NCI-H1930 (cell line): ENCODE data around the gene FKBP1A.

Experiments used
- DNase-seq, 2 experiments: peaks; one replicate each; lab custom pipeline; 2025; lab: John Stamatoyannopoulos, UW

FKBP1A gene

DNA sequence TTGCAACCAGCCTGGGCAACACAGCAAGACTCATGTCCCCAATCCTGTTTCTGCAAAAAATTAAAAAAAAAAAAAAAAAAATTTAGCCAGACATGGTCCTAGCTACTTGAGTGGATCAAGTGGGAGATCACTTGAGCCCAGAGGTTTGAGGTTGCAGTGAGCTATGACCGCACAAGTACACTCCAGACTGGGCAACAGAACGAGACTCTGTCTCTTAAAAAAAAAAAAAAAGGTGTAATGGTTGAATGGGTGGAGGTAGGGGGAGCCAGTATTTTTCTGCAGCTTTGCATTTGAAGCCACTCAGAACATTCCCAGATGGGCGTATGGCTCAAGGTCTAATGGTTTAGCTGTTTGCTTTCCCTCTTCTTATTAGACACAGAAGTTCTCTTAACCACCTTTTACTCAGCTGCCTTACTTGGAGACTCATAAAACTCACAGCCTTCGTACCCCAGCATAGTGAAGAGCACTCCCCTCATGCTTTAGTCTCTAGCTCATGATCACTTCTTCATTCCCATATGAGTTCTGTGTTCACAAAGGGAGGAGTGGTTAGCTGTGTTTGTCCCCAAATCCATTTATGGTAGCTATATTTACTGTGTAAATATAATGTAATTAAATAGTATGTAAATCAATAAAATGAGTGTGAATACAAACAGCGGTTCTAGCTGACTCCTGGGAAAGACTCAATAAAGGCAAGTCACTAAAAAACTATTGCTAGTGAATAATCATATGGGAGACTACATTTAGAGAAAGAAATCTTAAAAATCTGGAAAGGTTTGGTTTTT lies 9.0 kb downstream of the FKBP1A start:
- no peak for DNase-seq

DNA sequence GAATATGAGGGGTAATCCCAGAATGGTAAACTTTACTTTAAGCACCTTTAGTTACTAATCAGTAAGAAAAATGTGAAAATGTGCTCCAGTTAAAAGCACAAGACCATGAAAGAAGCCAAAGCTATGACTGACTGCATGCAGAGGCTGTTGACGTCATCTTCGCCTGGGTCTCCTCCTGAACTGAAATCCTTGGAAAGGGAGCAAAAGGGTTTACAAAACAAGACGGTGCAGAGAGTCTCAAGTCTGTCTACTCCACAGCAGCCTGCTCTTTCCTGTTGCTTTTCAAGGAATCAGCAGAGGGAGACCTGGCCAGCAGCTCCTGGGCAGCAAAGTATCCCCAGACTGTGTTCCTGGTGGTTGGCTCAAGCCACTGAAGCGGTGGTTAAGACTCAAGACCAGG lies 10.2 kb downstream of the FKBP1A start:
- DNase-seq = no peak

DNA sequence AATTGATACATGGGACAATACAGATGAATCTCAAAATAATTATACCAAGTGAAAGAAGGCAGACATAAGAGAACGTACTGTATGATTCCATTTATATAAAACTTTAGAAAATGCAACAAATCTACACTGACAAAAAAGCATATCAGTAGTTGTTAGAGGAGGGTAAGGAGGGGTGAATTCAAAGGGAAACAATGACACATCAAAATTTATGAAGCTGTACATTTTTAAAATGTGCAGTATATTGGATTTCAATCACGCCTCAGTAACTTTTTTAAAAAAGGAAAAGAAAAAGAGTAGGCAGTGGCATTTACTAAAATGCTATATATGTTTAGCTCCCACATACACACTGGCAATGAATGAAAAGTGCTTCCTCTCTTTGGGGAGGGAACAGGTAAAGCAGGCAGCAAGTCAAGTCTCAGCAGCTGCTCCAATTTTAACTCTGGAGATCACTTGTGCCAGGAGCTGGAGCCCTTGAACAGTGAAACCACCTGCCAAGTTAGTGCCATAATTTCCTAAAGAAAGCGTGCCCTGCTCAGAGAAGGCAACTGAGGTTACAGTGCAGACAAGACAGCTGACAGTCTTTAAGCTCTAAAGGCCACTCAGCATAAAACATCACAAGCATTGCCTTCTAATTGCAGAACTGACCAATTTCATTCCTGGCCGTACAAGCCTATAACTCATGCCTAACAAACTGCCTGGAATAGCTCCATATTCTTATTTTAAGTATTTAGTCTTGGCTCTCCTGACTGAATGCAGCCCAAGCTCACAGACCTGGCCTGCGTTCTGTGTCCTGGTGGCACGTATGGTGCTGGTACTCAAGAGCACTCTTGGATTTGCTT lies 10.9 kb downstream of the FKBP1A start:
- DNase-seq = no peak

DNA sequence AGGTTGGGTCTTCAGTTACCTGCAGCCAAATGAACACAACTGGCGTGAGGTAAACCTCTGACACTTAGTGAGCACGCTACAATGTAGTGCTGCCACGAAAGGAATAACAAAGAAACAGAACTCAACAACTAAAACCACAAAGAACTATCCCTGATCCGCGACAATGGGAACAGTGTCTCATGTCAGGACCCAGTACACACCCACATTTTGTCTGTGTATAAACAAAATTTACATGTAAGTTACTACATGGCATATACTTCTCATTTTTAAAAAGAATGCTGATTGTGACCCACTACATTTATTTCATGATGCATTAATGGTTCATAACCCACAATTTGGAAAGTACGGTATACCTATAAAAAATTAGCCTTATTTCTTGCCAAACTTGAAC lies 14.1 kb downstream of the FKBP1A start:
- DNase-seq = no peak

DNA sequence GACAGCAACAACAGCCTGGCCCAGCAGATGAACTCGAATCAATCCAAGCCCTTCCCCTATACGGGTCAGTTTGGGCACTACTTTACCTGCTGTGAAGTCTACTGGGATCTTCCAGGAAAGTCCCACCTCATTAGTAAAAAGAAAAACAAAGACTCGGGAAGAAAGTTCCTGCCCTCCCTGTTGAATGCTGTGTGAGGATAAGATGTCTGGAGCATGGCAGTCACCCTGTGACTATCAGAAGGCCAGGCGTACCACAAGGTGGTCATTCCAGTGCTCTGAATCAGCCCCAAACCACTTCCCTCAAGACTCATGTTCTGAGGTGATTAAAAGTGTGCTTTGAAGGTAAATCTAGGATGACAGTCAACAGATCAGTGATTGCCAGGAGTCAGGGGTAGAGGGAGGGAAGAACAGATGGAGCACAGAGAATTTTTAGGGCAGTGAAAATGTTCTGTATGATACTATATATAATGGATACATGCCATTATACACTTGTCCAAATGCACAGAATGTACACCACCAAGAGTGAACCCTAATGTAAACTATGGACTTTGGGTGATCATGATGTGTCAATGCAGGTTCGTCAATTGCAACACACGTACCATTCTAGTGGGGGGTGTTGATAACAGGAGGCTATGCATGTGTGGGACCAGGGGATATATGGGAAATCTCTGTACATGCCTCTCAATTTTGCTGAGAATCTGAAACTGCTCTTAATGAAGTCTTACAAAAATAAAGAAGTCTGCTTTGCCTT lies 14.7 kb downstream of the FKBP1A start:
- DNase-seq = no peak

DNA sequence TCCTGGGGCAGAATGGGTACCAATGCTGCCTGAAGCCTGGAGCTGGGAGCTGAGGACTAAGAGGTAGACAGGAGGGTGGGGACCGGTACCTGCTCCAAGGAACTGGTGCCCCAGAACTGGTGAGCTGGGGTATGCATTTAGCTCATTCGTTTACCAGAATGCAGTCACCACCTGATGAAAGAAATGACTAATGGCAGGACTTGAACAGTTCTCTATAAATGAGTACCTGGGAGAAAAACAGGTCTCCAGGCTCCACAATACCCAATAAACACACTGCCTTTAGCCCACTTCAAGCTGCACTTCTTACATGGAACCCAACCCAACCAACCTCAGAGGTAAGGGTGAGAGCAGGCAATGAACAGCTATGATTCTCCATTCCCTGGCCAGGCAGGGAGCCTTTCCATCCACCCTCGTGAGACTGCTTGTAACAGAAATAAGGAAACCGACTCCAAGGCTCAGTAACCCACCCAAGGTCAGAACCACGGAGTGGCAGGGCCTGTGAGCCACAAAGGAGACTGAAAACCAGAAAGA lies 15.4 kb downstream of the FKBP1A start:
- DNase-seq = no peak

DNA sequence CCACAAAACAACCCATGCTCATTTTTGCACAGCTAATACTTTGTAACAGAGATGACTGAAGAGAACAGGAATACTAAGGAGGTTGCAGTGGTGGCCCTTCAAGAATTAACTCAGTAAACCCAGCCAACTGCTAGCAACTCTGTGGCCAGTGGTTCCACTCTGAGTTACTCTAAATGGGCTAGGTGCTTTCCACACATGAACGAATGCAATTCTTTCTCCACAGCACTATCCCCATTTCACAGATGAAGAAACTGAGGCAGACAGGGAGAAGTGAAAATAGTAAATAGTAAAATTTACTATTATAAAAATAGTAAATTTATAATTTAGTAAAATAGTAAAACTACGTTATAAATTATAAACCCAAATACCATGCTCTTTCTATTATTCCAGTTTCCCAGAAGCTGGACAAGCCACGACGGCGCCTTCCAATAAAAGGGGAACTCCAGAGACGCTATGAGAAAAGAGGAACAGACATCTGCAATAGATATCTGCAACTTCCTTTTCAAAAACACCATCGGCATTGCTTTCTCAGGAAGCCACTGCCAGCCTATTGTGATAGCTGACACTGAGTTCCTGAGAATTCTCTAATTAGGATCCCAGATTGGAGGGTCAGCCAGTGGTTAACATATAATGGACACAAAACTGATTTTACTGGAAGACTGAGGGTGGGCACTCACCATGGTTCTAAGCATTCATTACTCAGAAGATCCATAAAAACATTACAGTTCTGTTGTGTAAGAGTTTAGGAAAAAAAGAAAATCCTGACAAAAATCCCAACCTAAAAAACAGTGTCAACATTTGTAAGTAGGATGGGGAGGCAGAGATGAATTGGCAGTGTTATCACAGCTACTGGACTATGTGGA lies 16.2 kb downstream of the FKBP1A start:
- DNase-seq = no peak

DNA sequence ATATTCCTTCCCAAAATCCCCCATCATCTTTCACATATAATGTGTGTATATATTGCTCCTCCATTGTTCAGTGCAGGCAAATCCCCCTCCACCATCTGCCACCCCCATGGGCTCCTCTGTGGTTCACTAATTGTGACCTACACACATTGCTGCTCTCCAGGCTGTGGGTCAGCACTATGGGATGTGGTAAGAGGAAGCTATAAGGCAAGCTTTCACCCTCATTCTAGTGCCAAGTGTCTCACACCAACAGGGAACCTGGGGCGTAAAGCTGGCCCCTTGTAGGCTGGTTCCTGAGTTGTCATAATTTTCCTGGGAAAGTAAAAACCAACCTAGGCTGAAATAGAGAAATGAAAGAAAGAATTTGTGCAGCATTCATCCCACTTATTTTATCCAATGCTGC lies 16.8 kb downstream of the FKBP1A start:
- no peak for DNase-seq

DNA sequence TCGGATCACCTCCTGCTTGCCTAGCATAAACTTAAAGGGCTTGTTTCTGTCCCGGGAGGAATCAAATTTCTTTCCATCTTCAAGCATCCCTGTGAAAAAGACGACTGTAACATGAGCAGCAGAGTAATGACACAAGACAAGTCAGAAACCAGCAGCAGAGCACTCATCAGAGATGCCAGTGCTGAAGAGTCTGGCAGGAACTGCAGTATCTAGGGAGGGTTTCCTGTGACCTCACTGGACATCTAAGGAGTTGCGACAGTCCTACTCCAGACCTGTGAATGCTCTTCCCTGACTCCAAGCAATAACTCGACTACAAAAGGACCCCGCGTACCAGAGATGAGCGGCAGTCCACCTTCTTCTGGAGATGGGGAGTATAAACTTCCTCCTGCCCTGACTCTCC lies 17.3 kb downstream of the FKBP1A start:
- DNase-seq = no peak

DNA sequence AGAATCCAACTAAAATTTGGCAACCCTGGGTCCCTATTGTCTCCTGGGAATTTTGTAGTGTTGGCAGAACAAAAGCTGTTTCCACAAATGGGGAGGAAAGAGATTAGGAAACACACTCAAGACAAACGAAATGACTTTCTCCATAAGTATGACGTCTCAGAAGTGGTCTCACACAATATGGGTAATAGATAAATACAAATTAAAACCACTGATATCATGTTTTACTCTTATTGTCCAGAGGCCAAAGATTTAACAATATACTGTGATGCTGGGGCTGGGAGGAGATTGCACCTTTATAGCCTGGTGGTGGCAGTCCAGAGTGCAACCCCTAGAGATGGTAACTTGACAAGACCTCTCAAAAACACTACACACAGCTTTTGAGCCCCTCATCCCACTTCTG lies 18.6 kb downstream of the FKBP1A start:
- DNase-seq = no peak

DNA sequence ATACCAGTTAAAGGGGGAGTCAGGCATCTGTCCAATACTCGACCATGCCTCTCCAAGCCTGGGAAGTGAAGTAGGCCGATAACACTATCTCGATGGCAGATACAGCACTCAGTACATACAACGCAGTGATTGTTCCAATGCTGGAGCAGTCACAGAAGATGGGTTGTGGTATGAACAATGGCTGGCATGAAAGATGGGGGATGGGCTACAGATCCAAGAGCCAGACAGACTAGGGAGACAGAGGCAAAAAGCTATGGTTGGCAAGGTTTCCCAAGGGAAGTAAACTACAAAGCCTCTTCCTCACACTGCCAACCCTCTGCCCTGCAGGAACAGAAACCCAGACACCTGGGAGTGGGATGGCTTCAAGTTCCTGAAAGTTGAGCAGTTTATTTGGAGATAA lies 19.2 kb downstream of the FKBP1A start:
- DNase-seq = no peak

DNA sequence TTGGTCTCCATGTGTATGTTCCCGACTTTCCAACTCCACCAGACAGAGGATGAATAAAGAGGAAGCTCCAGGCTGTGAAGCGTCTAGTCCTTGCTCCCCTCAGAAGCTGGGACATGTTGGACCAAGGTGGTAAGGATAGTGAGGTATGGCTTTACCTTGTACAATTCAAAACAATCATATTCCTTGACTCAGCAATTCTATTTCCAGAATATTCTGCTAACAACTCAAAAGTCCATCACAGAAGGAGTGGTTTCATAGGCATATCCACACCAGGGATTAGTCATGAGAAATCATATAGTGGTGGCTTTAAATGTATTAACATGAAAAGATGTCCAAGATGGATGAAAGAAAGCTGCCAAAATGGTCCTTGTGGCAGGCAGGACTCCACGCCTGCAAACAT lies 19.8 kb downstream of the FKBP1A start:
- DNase-seq = no peak

DNA sequence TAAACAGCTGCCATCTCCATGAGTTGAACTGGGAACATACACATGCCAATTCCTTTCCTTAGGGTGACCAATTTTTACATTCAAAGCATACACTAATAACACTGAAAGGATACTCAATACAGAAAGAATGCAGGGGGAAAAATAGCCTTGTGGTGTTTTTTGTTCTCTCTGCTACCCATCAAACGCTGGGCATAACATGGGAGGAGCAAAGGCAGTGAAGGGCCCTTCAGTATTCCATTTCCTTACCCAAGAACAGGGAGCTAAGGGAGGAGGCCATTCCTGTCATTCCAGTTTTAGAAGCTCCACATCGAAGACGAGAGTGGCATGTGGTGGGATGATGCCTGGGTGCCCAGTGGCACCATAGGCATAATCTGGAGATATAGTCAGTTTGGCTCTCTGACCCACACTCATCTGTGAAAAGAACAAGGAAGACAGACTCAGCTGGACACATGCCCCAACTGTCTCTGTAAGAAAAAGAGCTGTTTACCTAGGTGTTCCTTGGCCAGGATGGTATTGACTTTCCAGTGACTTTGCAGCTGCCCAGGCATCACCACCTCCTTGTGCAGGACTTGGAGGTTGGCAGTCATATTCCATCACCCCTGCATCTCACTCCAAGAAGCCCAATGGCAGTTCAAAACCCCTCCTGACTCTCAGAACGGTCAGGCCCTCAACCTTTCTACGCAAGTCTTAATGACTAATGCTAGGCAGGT lies 20.9 kb downstream of the FKBP1A start:
- DNase-seq = no peak

DNA sequence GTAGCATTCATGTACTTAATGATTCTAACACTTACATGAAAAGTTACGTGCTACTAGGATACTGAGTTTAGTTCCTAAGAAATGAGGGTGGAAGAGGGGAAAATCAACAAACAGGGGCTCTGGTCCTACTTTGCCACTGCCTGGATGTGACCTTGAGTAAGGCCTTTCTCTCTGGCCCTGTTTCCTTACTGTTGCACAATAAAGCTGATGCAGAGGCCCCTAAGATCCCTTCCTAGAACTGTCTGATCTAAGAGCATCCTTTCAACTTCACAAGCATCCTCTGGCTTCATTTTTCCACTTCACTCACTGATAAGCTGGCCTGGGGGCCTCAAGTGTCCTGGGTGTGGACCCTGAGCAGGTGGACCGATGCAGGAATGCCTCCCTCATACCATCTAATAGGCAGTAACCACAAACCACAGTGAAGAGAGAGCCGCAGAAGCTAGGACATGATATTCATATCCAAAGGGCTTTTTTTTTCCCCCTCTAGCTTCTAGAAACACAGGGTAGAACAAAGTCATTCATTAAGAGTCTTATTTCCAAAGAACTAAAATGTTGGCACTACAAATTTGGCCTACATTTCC lies 21.6 kb downstream of the FKBP1A start:
- no peak for DNase-seq

DNA sequence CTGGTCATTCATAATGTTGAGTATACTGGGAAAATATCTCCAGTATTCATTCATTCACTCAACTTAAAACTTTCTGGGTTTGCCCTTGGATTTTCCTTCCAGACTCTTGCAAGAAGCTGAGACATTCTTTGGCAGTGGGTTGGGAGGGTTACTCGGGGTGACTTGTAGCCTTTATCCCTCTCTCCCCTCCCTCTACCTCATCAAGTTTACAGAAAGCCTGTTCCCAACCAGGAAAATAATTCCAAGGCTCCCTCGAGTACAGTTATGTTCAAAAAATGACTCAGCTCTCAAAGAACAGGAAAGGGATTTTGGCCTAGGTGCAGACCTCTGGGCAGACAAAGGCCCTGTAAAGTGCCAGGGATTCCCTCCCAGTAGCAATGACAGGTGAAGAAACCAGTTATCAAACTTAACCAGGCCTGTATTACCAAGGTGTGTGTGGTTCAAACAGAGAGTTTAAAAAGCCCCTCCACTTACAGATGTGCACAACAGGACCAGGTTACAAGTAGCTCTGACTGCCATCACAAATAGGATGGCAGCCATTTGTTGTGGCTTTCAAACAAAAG lies 22.2 kb downstream of the FKBP1A start:
- DNase-seq = no peak

DNA sequence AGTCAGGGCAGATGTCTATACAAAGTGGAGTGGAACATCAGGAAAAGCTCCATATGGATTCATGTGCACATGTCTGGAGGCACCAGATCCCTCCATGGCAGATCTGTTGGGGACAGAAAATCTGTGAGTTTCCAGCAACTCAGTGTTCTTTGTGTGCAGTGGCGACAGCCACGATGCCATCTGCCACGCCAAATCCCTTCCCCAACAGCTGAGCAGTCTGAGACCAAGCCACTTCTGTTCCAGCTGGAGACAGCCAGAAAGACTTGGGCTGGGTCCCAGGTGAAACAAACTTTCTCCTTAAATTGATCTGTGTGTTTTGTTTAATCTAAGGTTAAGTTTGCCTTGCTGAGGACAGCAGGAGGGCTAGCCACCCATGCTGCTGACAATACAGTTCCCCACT lies 22.9 kb downstream of the FKBP1A start:
- DNase-seq = no peak

DNA sequence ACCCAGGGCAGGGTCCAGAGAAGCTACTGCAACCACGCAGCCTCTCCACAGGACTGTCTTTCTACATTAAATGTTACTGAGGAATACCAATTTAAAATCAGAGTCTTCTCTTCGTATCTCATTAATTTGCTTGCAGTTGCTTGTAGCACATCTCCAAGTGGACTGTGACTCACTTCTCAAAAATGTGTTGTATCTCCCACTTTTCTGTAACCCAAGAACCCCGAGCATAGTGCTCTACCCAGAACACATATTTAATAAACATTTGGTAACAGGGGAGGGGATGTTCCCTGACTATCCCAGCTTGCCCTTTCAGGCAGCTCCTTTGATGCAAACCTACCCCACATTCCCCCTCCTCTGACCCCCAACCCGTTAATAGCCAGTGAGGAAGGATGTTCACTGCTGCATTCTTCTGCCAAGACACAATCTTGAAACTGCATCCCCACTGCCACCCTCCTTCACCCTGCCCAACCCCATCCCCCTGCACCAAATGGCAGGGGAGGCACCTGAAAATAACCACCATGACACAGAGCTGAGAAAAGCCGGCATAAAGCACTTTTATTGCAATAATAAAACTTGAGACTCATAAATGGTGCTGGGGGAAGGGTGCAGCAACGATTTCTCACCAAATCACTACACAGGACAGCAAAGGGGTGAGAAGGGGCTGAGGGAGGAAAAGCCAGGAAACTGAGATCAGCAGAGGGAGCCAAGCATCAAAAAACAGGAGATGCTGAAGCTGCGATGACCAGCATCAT lies 24.2 kb downstream of the FKBP1A start:
- DNase-seq = no peak

DNA sequence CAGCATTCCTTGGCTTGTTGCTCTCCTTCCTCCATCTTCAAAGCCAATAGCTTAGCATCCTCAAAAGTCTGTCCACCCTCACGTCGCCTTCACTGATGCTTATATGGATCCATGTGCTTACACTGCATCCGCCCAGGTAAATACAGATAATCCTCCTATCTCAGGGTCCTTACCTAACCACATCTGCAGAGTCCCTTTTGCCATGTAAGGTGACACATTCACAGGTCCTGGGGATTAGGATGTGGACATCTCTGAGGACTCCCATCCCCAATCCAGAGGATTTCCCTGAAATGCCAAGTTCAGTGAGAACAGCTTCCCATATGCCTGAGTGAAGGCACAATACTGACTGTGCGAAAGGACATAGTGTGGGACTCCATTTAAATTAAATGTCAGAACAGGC lies 25.4 kb downstream of the FKBP1A start:
- DNase-seq = no peak

DNA sequence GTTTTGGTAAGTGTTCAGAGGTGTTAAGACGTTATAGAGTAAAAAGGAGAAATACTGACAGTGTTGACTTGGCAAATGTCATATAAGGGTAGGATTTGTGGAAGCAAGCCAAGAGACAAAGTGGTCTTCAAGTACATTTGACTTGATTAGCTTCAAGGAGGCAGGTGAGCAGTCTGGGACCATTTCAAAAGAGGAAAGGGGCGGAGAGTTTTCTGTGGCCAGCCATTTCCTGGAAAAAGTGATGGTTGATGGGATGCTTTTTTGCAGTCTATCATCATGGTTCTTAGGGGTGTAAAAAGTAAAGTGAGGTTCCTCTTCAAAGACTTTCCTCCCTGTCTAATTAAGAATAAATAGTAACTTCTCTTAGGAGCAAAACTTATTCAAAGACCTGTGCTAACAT lies 28.7 kb downstream of the FKBP1A start:
- DNase-seq = no peak
